NCI-H1417 treated with DMSO at 0.1 percent for 48 hours (cell line): ENCODE data around the gene IER3.
"Not testable (repeated sequence)": the region's sequence is repeated elsewhere in the genome, so short reads cannot be mapped to it uniquely, and the experiment has no call there.

Experiments used
- DNase-seq: peaks from one replicate; lab custom pipeline; 2025; lab: John Stamatoyannopoulos, UW

IER3 gene

DNA sequence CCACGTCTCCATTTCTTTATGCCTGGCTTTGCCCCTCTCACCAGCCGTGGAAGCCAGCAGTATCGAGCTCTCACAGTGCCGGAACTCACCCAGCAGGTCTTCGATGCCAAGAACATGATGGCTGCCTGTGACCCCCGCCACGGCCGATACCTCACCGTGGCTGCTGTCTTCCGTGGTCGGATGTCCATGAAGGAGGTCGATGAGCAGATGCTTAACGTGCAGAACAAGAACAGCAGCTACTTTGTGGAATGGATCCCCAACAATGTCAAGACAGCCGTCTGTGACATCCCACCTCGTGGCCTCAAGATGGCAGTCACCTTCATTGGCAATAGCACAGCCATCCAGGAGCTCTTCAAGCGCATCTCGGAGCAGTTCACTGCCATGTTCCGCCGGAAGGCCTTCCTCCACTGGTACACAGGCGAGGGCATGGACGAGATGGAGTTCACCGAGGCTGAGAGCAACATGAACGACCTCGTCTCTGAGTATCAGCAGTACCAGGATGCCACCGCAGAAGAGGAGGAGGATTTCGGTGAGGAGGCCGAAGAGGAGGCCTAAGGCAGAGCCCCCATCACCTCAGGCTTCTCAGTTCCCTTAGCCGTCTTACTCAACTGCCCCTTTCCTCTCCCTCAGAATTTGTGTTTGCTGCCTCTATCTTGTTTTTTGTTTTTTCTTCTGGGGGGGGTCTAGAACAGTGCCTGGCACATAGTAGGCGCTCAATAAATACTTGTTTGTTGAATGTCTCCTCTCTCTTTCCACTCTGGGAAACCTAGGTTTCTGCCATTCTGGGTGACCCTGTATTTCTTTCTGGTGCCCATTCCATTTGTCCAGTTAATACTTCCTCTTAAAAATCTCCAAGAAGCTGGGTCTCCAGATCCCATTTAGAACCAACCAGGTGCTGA, 20.3 kb downstream of the IER3 start:
- DNase-seq = not testable (repeated sequence)

DNA sequence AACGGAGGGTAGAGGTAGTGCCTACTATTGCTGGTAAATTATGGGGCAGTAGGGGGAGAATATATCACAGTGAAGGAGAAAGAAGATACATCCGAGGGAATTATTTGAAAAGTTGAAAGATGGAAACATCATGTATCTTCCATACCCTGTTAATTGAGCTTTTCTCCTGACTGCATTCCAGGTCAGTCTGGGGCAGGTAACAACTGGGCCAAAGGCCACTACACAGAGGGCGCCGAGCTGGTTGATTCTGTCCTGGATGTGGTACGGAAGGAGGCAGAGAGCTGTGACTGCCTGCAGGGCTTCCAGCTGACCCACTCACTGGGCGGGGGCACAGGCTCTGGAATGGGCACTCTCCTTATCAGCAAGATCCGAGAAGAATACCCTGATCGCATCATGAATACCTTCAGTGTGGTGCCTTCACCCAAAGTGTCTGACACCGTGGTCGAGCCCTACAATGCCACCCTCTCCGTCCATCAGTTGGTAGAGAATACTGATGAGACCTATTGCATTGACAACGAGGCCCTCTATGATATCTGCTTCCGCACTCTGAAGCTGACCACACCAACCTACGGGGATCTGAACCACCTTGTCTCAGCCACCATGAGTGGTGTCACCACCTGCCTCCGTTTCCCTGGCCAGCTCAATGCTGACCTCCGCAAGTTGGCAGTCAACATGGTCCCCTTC, 21.0 kb downstream of the IER3 start:
- DNase-seq = not testable (repeated sequence)

DNA sequence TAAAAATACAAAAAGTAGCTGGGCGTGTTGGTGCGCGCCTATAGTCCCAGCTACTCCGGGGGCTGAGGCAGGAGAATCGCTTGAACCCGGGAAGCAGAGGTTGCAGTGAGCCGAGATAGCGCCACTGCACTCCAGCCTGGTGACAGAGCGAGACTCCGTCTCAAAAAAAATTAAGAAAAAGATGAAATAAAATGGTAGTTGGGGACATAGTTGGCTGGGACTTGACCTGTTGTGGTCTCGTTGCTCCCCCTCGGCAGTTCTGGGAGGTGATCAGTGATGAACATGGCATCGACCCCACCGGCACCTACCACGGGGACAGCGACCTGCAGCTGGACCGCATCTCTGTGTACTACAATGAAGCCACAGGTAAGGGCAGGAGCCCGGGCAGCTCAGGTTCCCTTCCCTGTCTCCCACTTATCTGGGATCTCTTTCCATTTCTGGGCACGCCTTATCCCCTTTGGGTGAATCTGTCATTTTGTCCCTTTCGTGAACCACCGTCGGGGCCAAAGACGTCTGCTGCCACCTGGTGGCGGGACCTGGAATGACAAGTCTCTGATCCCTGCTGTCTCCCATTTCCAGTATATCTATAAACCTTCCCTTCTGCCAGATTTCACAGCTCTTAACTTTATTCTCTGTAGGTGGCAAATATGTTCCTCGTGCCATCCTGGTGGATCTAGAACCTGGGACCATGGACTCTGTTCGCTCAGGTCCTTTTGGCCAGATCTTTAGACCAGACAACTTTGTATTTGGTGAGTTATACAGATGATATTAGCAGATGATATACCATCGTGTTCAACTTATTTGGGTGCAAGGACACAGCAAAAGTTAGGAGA, 21.9 kb downstream of the IER3 start:
- no peak for DNase-seq

DNA sequence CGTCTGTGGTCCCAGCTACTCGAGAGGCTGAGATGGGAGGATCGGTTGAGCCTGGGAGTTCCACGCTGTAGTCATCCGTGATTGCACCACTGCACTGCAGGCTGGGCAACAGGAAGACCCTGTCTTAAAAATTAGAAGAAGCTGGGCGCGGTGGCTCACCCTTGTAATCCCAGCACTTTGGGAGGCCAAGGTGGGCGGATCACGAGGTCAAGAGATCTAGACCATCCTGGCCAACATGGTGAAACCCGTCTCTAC, 22.4 kb downstream of the IER3 start:
- not testable (repeated sequence) for DNase-seq

DNA sequence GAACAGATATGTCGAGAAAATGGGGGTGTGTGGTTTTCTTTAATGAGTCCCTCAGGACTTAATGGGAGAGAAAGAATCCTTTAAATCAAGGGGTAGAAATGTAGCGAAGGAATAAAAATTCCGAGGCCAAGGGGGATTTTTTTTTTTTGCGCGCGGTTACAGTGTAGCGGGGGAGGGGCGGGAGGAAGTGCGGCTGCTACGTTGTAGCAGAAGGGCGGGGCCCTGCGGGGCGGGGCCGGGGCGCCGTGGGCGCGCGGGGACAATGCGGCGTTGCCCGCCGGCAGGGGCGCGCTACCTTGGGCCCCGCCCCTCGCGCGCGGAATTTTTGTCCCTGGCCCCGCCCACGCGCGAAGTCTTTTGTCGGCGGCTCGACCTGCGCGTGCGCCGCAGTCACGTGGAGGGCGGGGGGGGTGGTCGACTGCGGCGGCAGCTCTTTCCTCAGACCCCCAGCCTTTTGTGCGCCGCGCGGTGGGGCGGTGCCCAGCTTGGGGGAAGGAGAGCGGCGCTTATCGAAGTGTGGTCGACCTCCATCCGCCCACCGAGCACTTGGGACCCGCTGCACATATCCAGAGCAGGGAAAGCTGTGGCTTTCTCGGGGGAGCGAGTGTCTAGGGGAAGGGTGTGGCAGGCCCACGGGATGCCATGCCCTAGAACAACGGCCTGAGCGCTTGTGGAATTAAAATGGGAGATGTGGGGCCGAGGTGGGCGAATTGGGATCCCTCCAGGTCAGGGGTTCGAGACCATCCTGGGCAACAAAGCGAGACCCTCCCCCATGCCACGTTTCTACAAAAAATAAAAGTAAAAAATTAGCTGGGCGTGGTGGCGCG, 22.9 kb downstream of the IER3 start:
- DNase-seq = peak; percentile 55

DNA sequence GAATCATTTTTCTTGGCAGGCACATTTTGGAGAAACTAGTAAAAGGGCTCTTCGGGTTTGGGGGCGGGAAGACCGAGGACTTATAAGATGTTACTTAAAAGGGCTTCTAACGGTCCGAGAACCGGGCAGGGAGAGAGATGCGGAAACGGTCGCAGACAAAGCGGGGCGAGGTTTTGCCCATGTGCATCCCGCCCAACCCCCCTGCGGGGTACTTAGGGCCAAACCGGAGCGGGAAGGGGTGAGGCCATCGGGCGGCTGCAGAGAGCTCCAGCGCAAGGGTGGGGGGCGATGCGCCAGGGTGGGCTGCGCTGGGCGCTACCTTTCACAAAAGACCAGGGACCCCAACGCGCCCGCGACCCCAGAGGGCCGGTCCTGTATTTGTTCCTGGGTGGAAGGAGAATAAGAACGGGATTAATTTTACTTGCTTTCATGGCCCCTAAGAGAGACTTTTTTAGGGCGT, 23.6 kb downstream of the IER3 start:
- DNase-seq = no peak

DNA sequence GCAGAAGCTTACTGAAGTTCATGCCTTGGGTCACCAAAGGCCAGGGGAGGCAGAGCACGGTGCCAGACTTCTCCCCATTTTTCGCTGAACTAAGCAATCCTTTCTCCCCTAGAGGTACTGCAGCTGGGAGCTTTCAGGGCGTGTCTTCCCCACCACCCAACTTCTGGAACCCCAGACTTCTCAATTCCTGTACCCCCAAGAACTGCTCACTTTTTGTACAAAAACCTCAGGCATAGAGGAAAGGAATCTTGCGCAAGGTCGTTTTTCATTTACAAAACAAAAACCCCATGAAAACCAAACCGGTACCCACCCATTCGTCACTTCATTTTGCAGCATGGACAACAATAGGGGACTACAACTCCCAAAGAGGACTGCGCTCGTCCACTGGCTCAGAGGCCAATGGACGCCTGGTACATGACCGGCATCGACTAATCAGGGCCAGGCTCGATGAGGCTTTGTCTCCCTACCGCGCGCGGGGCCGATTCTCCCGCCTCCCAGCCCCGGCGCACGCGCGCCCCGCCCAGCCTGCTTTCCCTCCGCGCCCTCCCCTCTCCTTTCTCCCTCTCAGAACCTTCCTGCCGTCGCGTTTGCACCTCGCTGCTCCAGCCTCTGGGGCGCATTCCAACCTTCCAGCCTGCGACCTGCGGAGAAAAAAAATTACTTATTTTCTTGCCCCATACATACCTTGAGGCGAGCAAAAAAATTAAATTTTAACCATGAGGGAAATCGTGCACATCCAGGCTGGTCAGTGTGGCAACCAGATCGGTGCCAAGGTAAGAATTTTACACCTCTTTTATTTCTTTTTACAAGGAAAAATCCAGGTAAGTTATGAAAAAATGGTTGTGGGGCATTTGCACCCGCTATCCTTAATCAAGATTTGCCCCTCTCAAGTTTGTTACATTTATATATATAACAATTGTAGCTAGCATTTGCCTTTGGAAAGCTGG, 24.3 kb downstream of the IER3 start, which contains the start of gene TUBB:
Gene TUBB (plus strand): TSS at position 562 of the 947 bp plus-strand sequence. CDS start 155 bp downstream, at position 717.
- peak; percentile 97 for DNase-seq

DNA sequence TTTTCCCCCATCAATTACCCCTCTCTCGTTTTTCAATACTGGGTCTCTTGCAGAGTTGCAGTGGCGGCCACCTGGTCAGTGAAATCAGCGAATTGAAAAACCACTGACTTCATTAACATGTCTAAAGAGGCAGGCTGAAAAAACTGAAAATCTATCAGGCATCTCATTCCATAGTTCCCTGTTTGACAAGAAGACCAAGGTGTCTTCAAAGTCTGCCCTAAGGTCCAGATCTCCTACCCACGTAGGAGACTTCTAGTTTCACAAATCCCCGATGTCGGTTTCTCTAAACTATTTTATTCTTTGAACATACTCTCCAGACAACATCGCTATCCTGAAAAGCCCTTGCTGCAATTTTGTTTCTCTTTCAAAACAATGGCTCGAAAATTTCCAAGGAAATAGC, 25.0 kb downstream of the IER3 start:
- DNase-seq = no peak

DNA sequence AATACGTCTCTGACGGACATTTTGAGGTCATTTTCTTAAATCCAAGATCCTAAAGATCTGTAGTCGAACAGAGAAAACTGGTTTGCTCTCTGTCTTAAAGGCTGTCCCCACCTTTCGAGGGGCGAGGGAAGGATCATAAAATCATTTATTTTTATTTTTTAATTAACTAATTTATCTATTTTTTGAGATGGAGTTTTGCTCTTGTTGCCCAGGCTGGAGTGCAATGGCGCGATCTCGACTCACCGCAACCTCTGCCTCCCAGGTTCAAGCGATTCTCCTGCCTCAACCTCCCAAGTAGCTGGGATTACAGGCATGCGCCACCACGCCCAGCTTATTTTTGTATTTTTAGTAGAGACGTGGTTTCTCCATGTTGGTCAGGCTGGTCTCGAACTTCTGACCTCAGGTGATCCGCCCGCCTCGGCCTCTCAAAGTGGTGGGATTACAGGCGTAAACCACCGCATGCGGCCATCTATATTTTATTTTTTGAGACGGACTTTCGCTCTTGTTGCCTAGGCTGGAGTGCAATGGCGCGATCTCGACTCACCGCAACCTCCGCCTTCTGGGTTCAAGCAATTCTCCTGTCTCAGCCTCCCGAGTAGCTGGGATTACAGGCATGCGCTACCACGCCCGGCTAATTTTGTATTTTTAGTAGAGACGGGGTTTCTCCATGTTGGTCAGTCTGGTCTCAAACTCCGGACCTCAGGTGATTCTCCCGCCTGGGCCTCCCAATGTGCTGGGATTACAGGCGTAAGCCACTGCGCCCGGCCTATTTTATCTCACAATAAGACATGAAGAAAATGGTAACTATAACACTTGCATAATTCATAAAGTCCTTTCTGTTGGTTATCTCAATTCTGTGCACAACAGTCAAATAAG, 26.3 kb downstream of the IER3 start:
- DNase-seq = not testable (repeated sequence)

DNA sequence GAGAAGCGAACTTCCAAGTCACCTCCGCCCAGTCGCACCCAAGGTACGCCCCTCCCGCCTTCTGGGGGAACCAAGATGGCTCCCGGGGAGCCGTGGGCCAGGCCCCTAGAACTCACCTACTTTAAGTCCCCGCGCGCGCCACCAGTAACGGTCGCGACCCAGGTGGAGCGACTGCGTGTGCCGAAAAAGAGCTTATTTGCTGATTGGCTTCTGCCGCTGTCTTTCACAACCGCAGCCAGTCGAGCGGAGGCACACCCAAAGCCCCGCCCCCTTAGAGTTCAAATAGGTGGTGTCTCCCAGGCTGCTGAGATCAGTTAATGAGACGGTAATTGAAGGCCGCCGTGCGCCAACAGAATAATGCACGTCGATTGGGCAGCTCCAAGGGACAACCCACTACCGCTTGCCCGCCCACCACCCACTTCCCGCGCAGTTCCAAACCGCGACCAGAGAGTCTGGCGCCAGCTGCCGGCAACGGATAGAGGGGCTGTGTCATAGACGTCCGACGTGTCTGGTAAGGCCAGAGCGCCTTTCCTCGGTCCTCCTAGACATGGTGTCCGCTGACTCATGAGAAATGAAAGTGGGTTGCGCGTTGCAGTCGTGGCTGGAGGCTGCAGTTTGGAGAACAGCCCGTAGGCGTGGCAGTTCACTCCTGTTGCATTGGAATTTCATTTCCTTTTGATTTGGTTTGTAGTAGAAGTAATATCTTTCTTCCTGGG, 27.1 kb downstream of the IER3 start, which contains the start of gene MDC1:
Gene MDC1 (minus strand): TSS at position 153 of the 716 bp plus-strand sequence. CDS start 2,106 bp downstream, outside the sequence.
- peak; percentile 92 for DNase-seq

DNA sequence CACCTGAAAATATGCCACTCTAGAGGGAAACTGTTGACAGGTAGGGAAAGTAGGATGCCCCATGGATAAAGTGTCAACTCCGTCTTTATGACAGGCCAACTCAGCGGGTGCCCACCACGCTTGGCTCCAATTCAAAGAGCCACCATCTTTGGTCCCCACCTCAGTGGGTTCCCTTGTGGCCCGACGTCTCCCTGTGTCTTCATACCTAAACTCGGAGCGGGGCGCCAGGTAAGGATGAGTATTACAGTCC, 27.5 kb downstream of the IER3 start:
- no peak for DNase-seq

DNA sequence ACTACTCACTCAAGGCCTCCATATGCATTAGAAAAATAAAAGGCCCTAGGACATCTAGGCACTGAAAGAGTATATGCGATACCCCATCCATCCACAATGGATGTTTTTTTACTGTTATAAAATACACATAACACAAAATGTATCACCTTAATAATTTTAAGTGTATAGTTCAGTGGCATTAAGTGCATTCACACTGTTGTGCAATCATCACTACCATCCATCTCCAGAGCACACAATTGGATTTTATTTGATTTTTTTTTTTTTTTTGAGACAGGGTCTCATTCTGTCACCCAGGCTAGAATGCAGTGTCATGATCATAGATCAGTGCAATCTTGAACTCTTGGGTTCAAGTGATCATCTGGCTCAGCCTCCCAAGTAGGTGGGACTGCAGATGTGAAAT, 30.1 kb downstream of the IER3 start:
- DNase-seq = no peak

DNA sequence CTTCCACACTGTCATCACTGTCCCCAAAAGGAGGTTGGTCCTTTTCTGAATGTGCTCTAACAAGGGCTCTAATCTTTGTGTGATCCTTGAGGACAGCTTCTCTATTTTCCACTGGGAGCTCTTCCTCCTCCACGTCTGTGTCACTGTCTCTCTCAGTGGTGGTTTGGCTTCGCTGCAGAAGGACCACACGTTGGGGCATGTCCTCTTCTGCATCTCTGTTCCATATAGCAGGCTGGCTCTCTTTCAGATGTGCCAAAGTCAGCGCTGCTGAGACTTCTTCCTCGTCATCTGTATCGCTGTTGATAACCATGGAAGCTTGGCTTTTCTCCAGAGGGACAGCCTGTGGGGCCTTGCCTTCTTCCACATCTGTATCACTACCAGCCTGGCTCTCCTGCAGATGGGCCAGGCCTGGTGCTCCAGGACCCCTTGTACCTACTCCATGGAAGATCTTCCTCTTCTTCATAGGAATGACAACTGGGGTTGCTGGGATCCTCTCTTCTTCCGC, 31.9 kb downstream of the IER3 start:
- DNase-seq = no peak

DNA sequence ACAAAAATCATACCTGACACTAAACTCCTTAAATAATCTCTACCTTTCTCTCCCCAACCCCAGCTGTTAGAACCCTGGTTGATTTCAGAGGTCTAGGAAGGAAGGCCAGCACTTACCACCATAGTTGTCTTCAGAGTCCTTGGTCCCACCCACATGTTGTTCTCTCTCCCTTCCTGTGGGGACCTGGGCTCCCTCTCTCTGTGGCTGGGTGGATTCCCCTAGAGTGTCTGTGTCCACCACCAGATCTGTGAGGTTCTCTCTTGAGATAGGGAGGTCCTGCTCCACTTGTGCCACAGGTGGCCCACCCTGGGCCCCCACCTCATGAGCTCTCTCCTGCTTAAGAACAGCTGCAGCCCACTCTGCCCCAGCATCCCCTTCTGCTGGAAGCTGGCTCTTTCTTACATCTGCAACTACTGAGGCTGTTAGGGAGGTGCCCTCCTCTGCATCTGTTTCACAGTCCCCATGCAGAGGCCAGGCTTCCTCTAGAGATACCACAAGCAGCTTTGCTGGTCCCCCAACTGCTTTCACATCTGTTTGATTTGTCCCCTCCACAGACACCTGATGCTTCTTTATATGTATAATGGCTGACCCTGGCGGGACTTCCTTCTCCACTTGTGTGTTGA, 32.5 kb downstream of the IER3 start:
- DNase-seq = no peak

DNA sequence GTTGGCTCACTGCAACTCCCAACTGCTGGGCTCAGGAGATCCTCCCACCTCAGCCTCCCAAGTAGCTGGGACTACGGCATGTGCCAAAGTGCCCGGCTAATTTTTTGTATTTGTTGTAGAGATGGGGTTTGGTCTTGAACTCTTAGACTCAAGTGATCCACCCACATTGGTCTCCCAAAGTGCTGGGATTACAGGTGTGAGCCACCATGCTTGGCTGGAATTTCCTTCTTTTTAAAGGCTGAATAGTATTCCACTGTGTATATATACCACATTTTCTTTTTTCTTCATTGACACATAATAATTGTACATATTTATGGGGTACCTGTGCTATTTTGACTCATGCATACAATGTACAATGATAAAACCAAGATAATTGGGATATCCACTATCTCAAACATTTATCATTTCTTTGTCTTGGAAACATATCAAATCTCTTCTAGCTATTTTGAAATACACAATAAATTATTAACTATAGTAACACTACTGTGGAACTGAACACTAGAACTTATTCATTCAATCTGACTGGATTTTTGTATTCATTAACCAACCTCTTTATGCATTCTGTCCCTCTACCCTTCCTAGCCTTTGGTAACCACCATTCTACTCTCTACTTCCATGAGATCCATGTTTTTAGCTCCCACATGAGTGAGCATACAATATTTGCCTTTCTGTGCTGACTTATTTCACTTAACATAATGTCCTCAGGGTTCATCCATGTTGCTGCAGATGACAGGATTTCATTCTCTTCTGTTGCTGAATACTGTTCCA, 35.1 kb downstream of the IER3 start:
- no peak for DNase-seq

DNA sequence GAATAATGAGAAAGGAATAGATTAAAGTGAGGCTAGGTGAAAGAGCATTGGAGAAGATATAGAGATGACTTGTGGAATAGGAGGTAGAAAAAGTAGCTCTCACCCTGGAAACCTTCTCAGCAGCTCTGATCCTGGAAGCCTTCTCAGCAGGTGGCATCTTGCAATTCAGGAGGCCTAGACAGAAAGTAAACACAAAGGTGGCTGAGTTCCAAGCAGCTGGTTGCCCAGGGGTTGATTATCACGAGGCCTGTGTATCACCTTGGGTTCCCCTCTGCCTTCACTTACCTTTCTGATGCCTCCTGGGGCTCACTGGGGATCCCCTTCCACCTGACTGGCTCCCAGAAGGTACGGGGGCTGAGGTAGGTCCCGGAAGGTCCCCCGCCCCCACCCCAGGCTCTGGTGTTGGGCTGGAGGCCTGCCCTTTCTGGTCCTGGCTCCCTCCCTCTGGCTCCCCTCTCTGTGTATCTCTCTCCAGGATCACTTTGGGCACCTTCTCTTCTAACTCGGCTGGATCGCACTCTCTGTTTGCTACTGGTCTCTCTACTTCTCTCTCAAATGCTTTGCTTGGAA, 37.0 kb downstream of the IER3 start:
- DNase-seq = peak; percentile 47

DNA sequence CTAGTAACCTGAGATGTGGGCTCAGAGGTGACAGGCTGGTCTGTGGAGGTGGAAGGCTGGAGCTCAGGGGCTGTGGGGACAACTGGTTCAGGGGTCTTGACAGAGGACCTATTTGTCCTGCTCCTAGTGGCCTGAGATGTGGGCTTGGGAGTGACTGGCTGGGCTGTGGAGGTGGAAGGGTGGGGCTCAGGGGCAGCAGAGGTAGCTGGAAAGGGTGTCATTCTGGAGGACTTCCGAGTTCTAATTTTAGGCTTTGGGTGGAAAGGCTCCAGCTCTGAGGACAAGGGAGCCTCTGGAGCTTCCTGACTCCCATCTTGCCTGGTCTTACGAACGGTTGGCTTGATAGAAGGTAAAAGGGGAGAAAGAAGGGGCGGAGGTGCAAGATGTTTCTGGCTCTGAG, 38.7 kb downstream of the IER3 start:
- no peak for DNase-seq
